Hematopoietic multipotent progenitor cell (in vitro differentiated cells): ENCODE results near the gene AP2B1. TPM values are rescaled to one million over a fixed set of nuclear protein-coding genes. Genes with fewer than 3 reads are reported as not detected.
"Not testable (repeated sequence)": the region's sequence is repeated elsewhere in the genome, so short reads cannot be mapped to it uniquely, and the experiment has no call there.

Source experiments
- DNase-seq, 3 donors: peaks; one replicate each; pipeline ENCODE4 v3.0.0-alpha.2; 2011 to 2015; ENCODE audit warnings: low read depth in 2 of 3, low spot score in 2 of 3
- total RNA-seq: library from RNA; depleted of rRNA; stranded (reverse); fragments of >200 nt; gene quantifications from one replicate; pipeline ENCODE4 v1.2.3, GENCODE V29; 2012

The AP2B1 gene
- total RNA-seq, 1 donor, result 75.9 TPM

DNA sequence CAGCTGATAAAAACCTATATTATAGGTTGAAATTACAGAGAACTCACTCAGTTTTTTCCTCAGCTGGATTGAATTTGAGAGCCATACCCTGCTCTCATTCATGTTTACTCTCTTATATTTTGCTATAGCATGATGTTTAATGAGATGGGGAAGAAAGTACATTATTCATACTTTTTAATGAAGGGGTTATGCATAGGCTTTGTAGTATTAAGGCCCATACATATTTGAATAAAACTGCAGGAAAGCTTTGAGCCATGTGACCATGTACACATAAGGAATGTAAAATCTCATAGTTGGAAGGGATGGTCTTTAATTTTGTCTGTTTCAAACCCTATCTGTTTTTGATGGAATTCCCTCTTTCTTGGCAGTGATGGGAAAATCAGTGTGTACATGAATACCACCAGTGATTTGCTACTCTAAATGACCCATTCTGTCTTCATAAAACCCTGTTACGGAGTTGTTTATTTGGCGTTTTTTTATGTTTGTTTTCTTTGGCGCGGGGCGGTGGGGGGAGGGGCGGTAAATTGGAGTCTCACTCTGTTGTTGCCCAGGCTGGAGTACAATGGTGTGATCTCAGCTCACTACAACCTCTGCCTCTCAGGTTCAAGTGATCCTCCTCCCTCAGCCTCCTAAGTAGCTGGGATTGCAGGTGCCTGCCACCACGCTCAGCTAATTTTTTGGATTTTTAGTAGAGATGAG, 105.5 kb downstream of the AP2B1 start:
- no peak for DNase-seq

DNA sequence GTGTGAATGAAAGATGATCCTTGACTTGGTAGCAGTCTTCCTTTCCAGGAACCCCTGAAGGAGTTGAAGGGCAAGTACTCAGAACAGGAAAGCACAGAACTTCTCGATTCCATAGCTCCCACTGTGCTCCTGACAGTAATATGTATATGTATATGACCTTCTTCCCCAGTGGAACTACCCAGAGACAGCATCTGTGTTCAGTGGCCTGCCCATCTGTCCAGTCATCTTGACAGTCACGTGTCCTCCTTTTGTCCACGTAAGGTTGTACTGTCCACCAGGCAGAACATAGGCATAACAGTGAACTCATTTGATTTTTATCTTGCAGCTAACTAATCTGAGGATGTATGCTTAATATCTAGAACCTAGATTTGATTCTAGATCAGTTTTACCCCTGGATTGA, 106.5 kb downstream of the AP2B1 start:
- DNase-seq, result no peak

DNA sequence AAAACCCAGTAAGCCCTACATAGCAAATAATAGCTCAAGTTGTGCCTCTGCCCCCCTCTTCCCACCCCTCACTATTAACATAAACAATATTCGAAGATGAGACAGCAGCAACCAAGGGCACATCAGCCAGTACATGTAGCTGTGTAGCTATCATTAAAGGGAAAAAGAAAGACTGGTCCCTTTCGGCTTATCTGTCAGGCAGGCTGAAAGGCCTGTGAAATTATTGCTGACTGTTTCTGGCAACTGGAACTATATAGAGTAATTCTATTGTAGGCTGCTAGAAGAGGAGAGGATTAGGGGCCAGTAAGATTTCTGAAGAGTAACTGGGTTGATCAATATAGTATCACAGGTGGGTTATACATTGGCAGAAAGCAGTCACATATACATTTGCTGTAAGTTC, 107.8 kb downstream of the AP2B1 start:
- DNase-seq, result no peak

DNA sequence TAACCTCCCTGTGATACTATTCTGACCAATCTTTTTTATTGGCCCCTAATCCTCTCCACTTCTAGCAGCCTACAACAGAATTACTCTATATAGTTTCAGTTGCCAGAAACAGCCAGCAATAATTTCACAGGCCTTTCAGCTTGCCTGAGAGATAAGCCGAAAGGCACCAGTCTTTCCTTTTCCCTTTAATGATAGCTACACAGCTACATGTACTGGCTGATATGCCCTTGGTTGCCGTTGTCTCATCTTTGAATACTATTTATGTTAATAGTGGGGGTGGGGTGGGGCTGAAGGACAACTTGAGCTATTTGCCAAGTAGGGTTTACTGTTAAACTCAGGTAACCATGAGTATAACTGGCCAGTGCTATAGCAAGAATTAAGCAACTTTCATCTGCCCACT, 108.5 kb downstream of the AP2B1 start:
- no peak for DNase-seq

DNA sequence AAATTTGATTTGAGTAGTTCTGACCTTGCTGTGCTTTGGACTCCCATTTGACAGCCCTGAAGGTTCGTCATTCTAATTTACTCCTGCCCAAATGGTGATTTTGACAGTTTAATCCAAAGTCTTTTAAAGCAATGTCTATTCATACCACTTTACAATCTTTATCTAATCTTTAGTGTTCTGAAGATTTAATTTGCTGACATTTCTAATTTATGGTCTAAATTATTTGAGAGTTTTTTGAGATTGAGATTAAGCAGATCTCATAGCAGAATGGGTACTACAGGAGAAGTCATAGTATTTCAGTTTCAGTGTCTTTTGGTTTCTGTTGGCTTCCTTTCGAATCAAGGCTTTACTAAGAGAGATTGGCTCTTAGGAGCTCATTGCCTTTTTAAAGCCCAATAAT, 111.7 kb downstream of the AP2B1 start:
- no peak for DNase-seq

DNA sequence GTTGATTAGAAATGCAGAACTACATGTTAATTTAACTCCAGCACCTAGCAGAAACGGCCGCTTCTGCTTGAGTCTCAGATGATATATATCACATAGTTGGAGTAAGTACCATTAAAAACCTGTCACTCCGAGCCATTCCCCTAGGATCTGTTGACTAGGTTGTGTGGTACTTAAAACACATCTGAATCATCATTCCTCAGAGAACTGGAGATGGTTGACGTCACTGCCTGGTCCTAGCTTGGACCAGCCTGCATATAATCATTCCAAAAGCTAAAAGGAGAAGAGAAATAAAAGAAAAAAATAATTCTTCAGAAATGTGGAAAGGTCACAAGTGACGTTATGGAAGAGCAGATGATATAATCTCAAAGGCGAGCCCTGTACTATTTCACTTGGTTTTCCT, 113.0 kb downstream of the AP2B1 start:
- no peak for DNase-seq

DNA sequence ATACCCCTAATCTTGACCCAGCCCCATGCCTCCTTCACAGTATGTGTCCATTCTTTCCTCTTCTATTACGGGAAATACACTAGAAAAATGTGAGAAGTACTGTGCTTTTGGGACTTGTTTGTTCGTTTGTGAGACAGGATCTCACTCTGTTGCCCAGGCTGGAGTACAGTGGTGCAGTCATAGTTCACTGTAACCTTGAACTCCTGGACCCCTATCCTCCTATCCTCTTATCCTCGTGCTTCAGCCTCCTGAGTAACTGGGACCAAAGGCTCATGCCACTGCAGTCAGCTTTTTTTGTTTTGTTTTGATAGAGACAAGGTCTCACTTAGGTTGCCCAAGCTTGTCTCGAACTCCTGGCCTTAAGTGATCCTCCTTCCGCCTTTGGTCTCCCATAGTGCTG, 114.4 kb downstream of the AP2B1 start:
- no peak for DNase-seq

DNA sequence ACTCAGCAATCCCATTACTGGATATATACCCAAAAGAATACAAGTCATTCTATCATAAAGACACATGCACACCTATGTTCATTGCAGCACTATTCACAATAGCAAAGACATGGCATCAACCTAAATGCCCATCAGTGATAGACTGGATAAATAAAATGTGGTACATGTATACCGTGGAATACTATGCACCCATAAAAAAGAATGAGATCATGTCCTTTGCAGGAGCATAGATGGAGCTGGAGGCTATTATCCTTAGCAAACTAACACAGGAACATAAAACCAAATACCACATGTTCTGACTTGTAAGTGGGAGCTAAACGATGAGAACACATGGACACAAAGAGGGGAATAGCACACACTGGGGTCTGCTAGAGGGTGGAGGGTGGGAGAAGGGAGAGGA, 116.2 kb downstream of the AP2B1 start:
- not testable (repeated sequence) for DNase-seq

DNA sequence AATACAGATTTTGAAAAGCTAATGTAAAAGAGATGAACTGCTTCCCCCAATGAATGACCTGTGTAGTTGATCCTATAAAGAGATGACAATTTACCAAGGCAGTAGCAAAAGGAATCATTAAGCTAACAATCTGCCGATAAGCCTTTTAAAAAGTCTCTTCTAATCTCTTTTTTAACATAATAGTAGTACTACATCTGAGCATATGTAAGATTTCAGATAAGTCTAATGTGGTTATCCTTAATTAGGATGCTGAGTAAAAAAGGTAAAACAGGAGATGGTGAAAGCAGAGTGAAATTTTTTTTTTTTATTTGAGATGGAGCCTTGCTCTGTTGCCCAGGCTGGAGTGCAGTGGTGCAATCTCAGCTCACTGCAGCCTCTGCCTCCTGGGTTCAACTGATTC, 118.1 kb downstream of the AP2B1 start:
- DNase-seq, result no peak

DNA sequence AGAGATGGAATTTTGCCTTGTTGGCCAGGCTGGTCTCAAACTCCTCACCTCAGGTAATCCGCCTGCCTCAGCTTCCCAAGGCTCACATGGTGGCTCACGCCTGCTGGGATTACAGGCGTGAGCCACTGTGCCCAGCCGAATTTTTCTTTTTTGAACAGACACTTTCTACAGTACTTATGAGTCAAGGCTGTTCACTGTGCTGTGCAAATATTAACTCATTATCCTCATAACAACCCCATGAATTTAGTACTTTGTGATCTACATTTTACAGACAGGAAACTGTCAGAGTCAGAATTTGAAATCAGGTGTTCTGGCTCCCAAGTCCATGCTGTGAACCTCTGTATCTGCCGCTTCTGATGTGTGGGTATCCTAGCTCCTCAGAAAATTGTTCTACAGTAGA, 118.6 kb downstream of the AP2B1 start:
- DNase-seq, result no peak

DNA sequence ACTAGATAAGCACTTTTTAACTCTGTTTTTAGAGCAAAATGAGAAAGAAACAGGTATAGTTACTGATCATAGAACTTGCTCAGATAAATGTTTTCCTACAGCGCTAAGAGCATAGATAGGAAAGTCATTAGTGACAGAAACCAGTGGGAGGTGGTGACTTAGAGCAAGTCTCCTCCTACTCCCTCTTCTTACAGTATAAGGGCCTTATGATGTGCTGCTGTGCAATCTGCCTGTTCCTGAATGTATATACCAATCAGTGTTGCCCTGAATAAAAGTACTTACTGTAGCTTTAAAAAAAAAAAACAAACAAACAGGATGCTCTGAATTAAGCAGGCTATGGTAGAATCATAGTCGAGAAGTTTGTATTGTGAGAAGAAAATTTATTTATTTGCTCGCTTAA, 121.0 kb downstream of the AP2B1 start:
- no peak for DNase-seq

DNA sequence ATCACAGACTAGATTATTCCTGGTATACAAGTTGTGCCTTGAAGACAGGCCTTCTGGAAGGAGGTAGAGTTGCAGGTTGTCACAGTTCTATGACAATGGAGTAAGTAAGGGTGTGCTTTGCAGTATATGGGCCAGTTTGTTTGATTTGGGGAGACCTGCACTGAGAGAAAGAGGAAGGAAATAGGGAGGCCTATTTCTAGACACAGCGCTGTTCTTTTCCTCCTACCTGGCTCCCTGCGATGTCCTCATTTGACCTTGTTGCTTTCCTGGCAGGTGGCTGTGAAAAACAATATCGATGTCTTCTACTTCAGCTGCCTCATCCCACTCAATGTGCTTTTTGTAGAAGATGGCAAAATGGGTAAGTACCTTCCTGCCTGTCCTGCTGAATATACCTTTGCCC, 121.8 kb downstream of the AP2B1 start:
- DNase-seq, result peak in 1 of 3 donors; percentile 30

DNA sequence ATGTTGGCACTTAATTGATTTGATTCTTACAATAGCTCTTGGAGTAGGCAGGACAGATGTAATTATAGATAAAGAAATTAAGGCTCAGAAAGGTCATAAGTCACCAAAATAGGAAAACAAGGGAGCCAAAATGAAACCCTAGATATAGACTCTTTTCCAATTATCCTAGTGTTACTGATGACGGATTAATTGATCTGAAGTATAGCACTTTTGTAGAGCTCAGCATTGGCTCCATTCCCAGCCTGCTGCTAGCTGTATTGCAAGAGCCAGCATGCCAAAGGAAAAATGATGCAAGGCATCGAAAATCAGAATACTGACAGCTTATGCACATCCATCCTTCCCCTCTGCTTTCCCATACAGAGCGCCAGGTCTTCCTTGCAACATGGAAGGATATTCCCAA, 122.8 kb downstream of the AP2B1 start:
- DNase-seq, result no peak

DNA sequence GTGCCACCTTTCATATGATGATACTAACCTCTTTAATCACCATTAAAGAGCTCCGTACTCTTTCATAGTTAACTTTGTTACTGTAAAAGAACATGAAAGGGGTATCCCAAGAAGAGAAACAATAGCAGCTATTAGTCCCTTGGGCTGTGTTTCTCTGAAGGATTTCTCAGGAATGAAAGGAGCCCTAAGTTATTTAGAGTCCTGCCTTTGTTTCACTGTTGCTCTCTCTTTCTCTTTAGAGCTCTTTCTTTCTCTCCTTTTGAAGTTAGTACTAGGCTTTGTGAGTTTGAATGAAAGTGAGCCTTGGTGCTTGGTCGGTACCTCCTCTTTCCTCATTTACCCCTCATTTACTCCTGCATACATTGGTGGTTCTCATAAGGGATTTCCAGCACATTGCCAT, 123.8 kb downstream of the AP2B1 start:
- DNase-seq, result no peak

DNA sequence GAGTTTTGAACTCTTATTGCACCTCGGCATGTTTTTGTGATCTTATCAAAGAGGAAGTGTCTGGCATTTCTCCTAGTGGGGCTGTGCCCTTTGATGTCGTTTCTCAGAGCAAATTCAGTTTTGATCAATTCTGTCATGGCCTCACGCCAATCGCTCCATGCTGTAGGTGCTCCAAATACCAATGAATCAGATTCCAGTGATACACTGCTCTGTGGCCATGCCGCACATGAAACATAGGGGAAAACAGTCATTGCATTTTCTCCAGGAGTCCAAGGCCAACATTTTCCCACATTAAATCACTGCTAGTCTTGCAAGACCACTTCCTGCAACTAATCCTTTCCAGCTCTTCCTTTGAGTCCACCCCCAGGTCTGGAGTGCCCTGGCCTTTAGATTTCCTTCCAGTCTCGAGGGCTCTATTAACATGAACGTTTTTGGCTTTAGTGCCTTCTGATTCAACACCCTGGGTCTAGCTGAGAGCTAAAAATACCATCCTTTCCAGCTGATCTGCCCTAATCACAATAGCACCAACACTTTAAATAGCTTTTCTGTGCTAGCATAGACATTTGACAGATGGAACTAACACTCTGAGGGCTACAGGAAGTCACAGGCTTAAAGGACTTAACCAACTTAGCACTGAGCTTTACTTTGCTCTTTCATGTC, 126.1 kb downstream of the AP2B1 start:
- peak in 1 of 3 donors; percentile 10 for DNase-seq

DNA sequence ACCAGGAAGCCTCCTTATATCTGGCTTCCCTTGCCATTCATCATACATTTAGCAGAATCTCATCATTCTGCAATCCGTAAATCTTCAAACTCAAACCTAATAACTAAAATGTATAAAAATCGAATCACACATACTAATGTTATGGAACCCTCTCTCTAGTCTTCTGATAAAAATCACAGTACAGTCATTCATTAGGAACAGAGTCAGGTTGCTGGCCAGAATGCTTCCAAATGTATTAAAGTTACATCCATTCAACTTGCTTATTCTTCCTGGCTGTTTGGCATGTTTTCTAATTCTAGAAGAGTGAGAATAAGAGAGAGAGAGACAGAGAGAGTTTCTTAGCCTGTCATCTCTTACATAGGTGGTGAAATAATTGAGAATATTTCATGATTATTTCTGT, 127.9 kb downstream of the AP2B1 start:
- DNase-seq, result no peak

DNA sequence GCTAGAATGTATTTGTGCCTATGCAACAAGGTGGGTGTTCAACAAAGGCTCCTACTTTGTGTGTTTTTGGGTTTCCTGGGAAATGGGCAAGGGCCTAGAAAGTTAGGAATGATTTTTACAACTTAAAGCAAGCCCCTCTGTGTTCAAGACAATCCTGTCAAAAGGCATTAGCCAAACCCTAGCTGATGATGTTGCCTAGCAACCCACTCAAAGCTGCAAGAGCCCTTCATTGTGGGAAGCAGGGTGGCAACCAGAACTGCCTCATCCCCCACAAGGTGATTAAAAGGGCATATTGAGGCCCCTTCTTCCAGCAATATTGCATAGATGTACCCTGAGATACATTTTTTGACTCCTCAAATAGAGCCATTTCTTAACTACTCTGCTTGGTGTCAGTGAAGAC, 128.3 kb downstream of the AP2B1 start:
- no peak for DNase-seq

DNA sequence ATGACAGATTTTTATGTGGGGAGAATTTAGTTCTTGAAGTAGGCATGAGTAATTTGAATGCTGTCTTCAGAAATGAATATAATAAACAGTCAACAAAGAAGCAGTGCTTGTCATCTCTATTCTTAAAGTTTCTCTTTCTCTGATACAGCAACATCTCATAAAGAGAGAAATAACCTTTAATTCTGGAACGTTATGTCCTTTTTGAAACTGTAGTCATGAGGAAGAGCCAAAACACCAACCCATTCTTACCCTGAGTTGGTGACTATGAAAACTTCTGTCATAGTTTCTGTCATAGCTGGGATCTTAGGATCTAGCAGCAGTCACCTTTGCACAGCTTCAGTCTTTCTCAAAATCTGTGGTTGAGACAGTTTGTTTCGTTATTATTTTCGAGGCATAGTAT, 129.1 kb downstream of the AP2B1 start:
- no peak for DNase-seq

DNA sequence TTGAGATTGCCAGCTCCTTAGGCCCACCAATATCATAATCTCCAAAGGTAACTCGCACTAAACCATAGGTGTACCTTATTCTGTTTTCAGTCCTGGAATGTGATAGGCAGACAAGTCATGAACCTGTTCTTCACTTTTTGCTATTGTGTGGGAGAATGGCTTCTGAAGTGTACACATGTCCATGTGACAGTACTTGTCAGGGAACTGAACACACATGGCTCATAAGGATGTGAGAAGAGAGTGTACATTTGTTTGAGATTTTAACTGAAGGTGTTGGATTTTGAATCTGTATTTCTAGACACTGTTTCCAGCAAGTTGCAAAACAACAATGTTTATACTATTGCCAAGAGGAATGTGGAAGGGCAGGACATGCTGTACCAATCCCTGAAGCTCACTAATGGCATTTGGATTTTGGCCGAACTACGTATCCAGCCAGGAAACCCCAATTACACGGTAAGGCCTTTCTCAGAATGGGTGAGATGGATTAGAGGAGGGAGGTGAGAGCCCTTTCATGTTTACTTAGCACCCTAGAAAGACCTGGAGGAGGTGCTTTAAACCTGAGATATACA, 129.9 kb downstream of the AP2B1 start:
- DNase-seq, result no peak

DNA sequence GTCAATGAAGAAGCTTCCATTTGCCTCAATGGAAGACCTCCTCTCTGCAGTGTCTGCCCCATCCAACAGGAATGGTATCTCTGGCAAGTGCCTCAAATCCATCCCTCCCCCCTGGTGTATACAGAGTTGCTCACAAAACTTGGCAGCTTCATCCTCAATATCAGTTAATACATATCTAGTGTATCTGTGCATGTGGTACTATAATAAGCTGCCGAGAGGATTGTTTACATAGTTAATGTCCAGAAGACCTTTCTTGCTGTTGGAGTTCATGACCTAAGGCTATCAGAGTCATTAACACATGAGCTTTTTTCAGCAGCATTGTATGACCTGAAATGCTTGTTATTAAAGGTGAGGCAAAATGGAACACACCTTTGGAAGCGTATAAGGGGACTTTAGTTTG, 130.4 kb downstream of the AP2B1 start:
- DNase-seq, result no peak

DNA sequence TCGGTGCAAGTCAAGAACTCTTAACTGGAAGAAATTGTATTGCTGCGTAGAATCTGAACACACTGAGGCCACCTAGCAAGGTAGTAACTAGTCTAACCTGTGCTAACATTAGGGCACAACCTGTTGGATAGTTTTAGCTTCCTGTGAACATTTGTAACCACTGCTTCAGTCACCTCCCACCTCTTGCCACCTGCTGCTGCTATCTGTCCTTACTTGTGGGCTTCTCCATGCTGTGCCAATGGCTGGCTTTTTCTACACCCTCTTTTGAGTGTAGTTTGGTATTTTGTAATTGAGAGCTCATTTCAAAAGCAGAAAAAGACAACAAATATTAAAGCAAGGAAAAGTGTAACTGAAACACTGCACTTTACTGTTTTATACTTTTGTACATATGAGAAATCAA, 136.6 kb downstream of the AP2B1 start:
- DNase-seq, result no peak

DNA sequence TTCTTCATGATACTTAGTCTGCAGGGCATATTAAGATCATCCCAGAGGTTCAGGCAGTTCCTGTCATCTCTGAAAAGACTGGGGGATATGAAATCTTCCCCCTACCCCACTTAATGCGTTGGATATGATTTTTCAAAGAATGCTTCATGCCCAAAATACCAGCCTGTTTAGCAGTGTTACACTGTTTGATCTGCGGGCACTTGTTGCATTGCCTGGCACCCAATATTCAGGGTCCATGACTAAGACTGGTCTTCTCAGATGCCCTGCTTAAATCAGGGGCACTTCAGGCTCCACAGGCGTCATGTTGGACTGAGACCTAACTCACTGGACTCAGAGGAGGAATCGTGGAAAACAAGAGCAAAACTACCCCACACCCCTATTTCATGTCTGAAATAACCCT, 137.9 kb downstream of the AP2B1 start:
- no peak for DNase-seq

DNA sequence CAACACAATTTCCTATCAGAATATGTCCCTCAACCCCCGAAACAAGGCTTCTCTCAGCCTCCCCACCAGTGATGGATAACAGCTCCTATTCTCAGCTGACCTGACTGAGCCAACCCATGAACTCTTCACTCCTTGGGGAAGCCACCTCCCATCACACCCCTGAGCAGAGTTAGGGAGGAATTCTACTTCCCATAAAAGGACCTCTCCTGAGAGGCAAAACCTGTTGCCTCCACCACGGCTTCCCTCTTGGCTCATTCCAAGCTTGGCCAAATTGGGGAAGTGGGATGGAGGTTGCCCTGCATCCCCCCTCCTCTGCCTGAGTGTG, 138.6 kb downstream of the AP2B1 start:
- no peak for DNase-seq
